MCF 10A (cell line): ENCODE results near the gene PGM1. TPM values are rescaled to one million over a fixed set of nuclear protein-coding genes. Genes with fewer than 3 reads are reported as not detected.

Experiments used
- BruUV-seq: library from RNA; stranded (reverse); fragments of 400-500 nt; replicated peaks from 2 replicates; lab custom pipeline; 2021; lab: Mats Ljungman, UMichigan
- CTCF ChIA-PET: fragments of 300-600 bp; sonication (Branson Sonifier 250); formaldehyde crosslinking; extraction: SDS; loops from one replicate; lab custom pipeline; 2021; ENCODE audit warnings: antibody characterized with exemption, inconsistent platforms; lab: Yijun Ruan, JAX
- POLR2A ChIA-PET: fragments of 300-600, 350-650 bp; sonication (Branson Sonifier 250); formaldehyde crosslinking; extraction: SDS; loops from one replicate; lab custom pipeline; 2020; ENCODE audit warnings: antibody characterized with exemption, inconsistent platforms; lab: Yijun Ruan, JAX
- DNase-seq: peaks from one replicate; pipeline ENCODE4 v3.0.0-alpha.2; 2018; ENCODE audit not compliant: unreplicated experiment
- H3K27ac Mint-ChIP-seq: one replicate; pipeline ENCODE4 v1.8.0; 2022; ENCODE audit warnings: mild to moderate bottlenecking, low read depth, mixed read lengths; ENCODE audit not compliant: unreplicated experiment
- H3K27me3 Mint-ChIP-seq: one replicate; pipeline ENCODE4 v1.8.0; 2022; ENCODE audit warnings: mixed read lengths; ENCODE audit not compliant: insufficient read depth, unreplicated experiment
- H3K36me3 Mint-ChIP-seq: one replicate; pipeline ENCODE4 v1.8.0; 2022; ENCODE audit warnings: mild to moderate bottlenecking, moderate library complexity, mixed read lengths; ENCODE audit not compliant: insufficient read depth, unreplicated experiment
- H3K4me1 Mint-ChIP-seq: one replicate; pipeline ENCODE4 v1.8.0; 2022; ENCODE audit warnings: mixed read lengths; ENCODE audit not compliant: insufficient read depth, unreplicated experiment
- H3K4me3 Mint-ChIP-seq: one replicate; pipeline ENCODE4 v1.8.0; 2022; ENCODE audit warnings: mild to moderate bottlenecking, moderate library complexity, mixed read lengths; ENCODE audit not compliant: unreplicated experiment
- H3K9me3 Mint-ChIP-seq: one replicate; pipeline ENCODE4 v1.8.0; 2022; ENCODE audit warnings: mixed read lengths; ENCODE audit not compliant: unreplicated experiment
- intact Hi-C: fragments of 100-400 bp; cut with micrococcal nuclease; formaldehyde crosslinking; loops from 2 replicates; pipeline ENCODE4 v1.14.1; 2022
- total RNA-seq: library from RNA; stranded (reverse); gene quantifications from 2 replicates; pipeline ENCODE4 v1.2.3, GENCODE V29; 2022
- TF ChIP-seq, protein P1 (sequence below): fragments of 200-600 bp; IDR thresholded peaks from one replicate; pipeline ENCODE4 v1.8.0; 2022; ENCODE audit warnings: antibody characterized with exemption, mild to moderate bottlenecking; ENCODE audit not compliant: unreplicated experiment

Gene PGM1
- total RNA-seq, 1 experiment from 2014 or later = 60.2 TPM

- Mint-ChIP-seq H3K27me3 (no peaks in the 10 kb centered on the region), H3K9me3 (no peaks in the 10 kb centered on the region), H3K27ac (no peak overlapping the region), H3K4me3 (no peak overlapping the region), H3K36me3 (no peaks in the 10 kb centered on the region), H3K4me1 (peaks cover 11% of the 10 kb centered on the region)
- CTCF ChIA-PET = interaction anchor here (0.5 to 7.0 kb wide), 41 partner anchors 8 to 579 kb away, joined by 3 to 79 read pairs (median 4); no protein-coding TSS in a partner anchor
- TF ChIP-seq, protein P1, sequence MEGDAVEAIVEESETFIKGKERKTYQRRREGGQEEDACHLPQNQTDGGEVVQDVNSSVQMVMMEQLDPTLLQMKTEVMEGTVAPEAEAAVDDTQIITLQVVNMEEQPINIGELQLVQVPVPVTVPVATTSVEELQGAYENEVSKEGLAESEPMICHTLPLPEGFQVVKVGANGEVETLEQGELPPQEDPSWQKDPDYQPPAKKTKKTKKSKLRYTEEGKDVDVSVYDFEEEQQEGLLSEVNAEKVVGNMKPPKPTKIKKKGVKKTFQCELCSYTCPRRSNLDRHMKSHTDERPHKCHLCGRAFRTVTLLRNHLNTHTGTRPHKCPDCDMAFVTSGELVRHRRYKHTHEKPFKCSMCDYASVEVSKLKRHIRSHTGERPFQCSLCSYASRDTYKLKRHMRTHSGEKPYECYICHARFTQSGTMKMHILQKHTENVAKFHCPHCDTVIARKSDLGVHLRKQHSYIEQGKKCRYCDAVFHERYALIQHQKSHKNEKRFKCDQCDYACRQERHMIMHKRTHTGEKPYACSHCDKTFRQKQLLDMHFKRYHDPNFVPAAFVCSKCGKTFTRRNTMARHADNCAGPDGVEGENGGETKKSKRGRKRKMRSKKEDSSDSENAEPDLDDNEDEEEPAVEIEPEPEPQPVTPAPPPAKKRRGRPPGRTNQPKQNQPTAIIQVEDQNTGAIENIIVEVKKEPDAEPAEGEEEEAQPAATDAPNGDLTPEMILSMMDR = peak; percentile 58
- POLR2A ChIA-PET = interaction anchor here (0.8 to 1.0 kb wide), 3 partner anchors 12 to 462 kb away, joined by 3 to 7 read pairs (median 4); no protein-coding TSS in a partner anchor
- no TSS peak for BruUV-seq
- intact Hi-C loops = loop anchor here (1.0 kb wide), 4 partner anchors 58 to 569 kb away; no protein-coding TSS in a partner anchor
- peak; percentile 90 for DNase-seq
These were observed 81.1 kb downstream of the PGM1 start for GRCh38 chr1:63674238-63674864.

DNA sequence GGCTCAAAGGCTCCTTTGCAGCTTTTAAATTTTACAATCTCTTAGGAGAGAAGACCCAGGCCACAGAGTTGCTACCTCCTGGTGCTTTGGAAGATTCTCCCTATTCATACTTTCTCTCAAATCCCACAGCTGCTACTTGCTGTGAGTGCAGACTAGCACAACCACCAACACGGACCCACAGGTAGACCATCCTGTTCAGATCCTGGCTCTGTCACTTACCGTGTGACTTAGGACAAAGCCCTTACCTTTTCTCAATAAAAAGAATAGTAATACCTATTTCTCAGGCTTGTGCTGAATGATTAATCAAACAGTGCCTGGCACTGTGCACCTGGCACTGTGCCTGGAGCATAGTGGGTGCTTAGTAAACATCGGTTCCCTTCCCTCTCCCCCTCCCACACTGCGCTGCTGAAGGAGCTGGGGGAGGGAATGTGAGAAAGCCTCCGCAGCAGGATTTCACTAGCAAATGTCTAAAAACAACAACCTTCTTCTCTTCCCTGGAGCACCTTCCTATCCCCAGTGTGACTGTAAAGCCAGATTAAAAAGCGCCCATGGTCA lies 81.7 kb downstream of the PGM1 start:
- no peaks in the 10 kb centered on the region for H3K9me3 Mint-ChIP-seq
- intact Hi-C loops = loop anchor here (1.0 kb wide), 4 partner anchors 59 to 568 kb away; no protein-coding TSS in a partner anchor
- POLR2A ChIA-PET = interaction anchor here (0.8 to 1.0 kb wide), 3 partner anchors 12 to 461 kb away, joined by 3 to 7 read pairs (median 4); no protein-coding TSS in a partner anchor
- BruUV-seq = no TSS peak
- H3K27ac Mint-ChIP-seq = no peak overlapping the region
- no peaks in the 10 kb centered on the region for H3K27me3 Mint-ChIP-seq
- CTCF ChIA-PET = interaction anchor here (0.5 to 7.0 kb wide), 38 partner anchors 9 to 578 kb away, joined by 3 to 79 read pairs (median 4); no protein-coding TSS in a partner anchor
- H3K36me3 Mint-ChIP-seq = no peaks in the 10 kb centered on the region
- no peak overlapping the region for H3K4me3 Mint-ChIP-seq
- DNase-seq = peak; percentile 47
- TF ChIP-seq, protein P1 = no peak
- H3K4me1 Mint-ChIP-seq = peaks cover 11% of the 10 kb centered on the region

DNA sequence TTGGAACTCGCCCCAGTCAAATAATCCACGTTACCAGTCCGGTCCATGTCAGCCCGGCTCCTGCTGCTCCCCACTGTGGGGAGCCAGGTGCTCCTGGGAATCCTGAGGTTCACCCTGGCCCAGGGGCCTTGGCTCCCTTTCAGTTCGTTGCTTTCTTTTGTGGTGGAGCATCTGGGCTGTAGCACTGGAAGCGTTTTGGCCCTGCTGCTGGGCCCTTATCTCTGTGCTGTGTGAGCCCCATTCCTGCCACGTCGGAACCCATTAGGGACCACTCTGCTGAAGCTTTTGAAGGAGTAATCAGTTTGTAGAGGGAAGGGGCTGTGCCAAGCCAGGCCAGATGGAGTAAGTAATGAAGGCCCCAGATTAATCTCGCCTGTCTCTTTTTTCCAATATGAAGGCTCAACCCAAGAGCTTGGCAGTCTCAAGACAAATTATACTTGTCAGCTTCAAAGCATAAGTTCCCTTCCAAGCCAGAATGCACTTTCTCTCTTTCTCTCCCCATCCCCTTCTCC lies 82.3 kb downstream of the PGM1 start:
- no peak overlapping the region for H3K4me3 Mint-ChIP-seq
- intact Hi-C loops = no loop called here
- TF ChIP-seq, protein P1 = no peak
- no TSS peak for BruUV-seq
- H3K9me3 Mint-ChIP-seq = peaks cover 2% of the 10 kb centered on the region
- no peaks in the 10 kb centered on the region for H3K27me3 Mint-ChIP-seq
- POLR2A ChIA-PET = no interaction called here
- no peak overlapping the region for H3K27ac Mint-ChIP-seq
- no peak for DNase-seq
- no peaks in the 10 kb centered on the region for H3K36me3 Mint-ChIP-seq
- peaks cover 11% of the 10 kb centered on the region for H3K4me1 Mint-ChIP-seq
- CTCF ChIA-PET = interaction anchor here (0.6 to 7.0 kb wide), 11 partner anchors 12 to 577 kb away, joined by 3 to 79 read pairs (median 4); no protein-coding TSS in a partner anchor

DNA sequence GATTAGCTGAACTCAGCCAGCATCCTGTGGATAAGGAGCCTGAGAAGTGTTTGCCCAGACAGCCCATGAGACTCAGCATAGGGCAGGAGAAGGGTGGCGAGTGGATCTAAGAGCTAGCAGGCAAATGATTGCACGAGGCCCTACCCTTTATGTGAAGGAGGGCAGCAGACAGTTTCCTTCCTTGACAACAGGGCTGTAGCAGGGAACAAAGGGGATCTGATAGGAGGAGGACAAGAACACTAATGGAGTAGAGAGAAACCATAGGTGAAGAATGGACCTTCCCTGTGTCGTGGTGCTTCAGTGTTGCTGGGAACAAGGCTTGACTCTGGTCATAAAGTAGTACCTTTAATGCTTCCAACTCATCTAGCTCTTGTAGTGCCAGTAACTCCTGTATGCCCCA lies 84.3 kb downstream of the PGM1 start:
- Mint-ChIP-seq H3K4me1 (peaks cover 11% of the 10 kb centered on the region), H3K27ac (no peak overlapping the region), H3K9me3 (peaks cover 5% of the 10 kb centered on the region), H3K36me3 (no peaks in the 10 kb centered on the region), H3K27me3 (no peaks in the 10 kb centered on the region), H3K4me3 (no peak overlapping the region)
- no peak for DNase-seq
- no TSS peak for BruUV-seq
- TF ChIP-seq, protein P1 = no peak
- ChIA-PET CTCF (interaction anchor here (1.2 to 7.0 kb wide), 4 partner anchors 14 to 566 kb away, joined by 3 to 79 read pairs (median 20); no protein-coding TSS in a partner anchor), POLR2A (no interaction called here)
- intact Hi-C loops = no loop called here
